Lower leg skin (tissue), 4 donors: ENCODE data around the gene KIF20B. TPM values are rescaled to one million over a fixed set of nuclear protein-coding genes. Genes with fewer than 3 reads are reported as not detected.
A peak's percentile ranks its signal among the peaks of the same experiment; 100 is the strongest.

Experiments
- DNase-seq, 2 donors: peaks; one replicate each; pipeline ENCODE4 v3.0.0-alpha.2; 2019; ENCODE audit warnings: low spot score in 2 of 2
- H3K4me3 ChIP-seq: fragments of 200-600 bp; sonication (generic); 2 replicates; pipeline ENCODE4 v1.5.1; 2017; ENCODE audit warnings: mild to moderate bottlenecking, low read depth; ENCODE audit not compliant: poor library complexity, severe bottlenecking
- CTCF ChIP-seq, 3 donors: fragments of 450-650 bp; IDR thresholded peaks; one replicate each; pipeline ENCODE4 v1.5.1; 2016; ENCODE audit warnings: antibody characterized with exemption in 3 of 3, mild to moderate bottlenecking in 3 of 3, moderate library complexity in 2 of 3
- POLR2A ChIP-seq, 2 donors: fragments of 450-650 bp; IDR thresholded peaks; one replicate each; pipeline ENCODE4 v1.6.1; 2016 to 2017; ENCODE audit warnings: antibody characterized with exemption in 2 of 2, mild to moderate bottlenecking in 1 of 2, moderate library complexity in 1 of 2
- WGBS, 2 donors: methylation state at CpG; one replicate each; pipeline ENCODE4 v1.1.5; 2018; 5-methylcytosine and 5-hydroxymethylcytosine counted together
- intact Hi-C: fragments of 100-400 bp; cut with DNase I; formaldehyde crosslinking; loops from one replicate; pipeline ENCODE4 v1.15.0; 2023; ENCODE audit warnings: low total_unique reads
- total RNA-seq, 4 donors: library from RNA; depleted of rRNA; stranded (reverse); fragments of >200 nt; gene quantifications; one replicate each; pipeline ENCODE4 v1.1.0, GENCODE V29; 2016

KIF20B gene
- total RNA-seq, 4 donors from 2014 or later: 3.2 to 6.2 (median 5.7) TPM

GRCh38 chr10:89693176-89693575 is 8.2 kb upstream of the KIF20B start:
- no peak overlapping the region for H3K4me3 ChIP-seq
- 86 to 89% methylated on average over 5 of the region's 5 CpGs for WGBS, 2 donors
- TF ChIP-seq POLR2A (IDR thresholded peaks at IDR 0.05) (no peak), CTCF (IDR thresholded peaks at IDR 0.05) (no peak)
- intact Hi-C loops: no loop called here
- no peak for DNase-seq

GRCh38 chr10:89695307-89695706 is 6.1 kb upstream of the KIF20B start:
- WGBS, 2 donors: 41 to 66% methylated on average over 3 of the region's 3 CpGs
- no peak overlapping the region for H3K4me3 ChIP-seq
- intact Hi-C loops: no loop called here
- TF ChIP-seq POLR2A (IDR thresholded peaks at IDR 0.05) (no peak), CTCF (IDR thresholded peaks at IDR 0.05) (no peak)
- no peak for DNase-seq

- no peak for DNase-seq
- no peak for TF ChIP-seq POLR2A (IDR thresholded peaks at IDR 0.05)
- TF ChIP-seq CTCF (IDR thresholded peaks at IDR 0.05): no peak
- intact Hi-C loops: no loop called here
- no peak overlapping the region for H3K4me3 ChIP-seq
- 74 to 97% methylated on average over 3 of the region's 3 CpGs for WGBS, 2 donors
Measured at GRCh38 chr10:89697946-89698345, 3.4 kb upstream of the KIF20B start.

GRCh38 chr10:89699581-89700064 is 1.8 kb upstream of the KIF20B start:
- intact Hi-C loops: no loop called here
- DNase-seq: no peak
- TF ChIP-seq CTCF (IDR thresholded peaks at IDR 0.05) (no peak), POLR2A (IDR thresholded peaks at IDR 0.05) (no peak)
- 74 to 85% methylated on average over 2 of the region's 2 CpGs for WGBS, 2 donors
- no peak overlapping the region for H3K4me3 ChIP-seq

GRCh38 chr10:89700923-89701241 is 508 bp upstream of the KIF20B start:
- H3K4me3 ChIP-seq: peak overlapping the region; percentile 62
- TF ChIP-seq POLR2A (IDR thresholded peaks at IDR 0.05) (no peak), CTCF (IDR thresholded peaks at IDR 0.05) (no peak)
- WGBS, 2 donors: 0 to 1% methylated on average over 8 of the region's 8 CpGs
- intact Hi-C loops: no loop called here
- no peak for DNase-seq

- no peak for DNase-seq
- no peak overlapping the region for H3K4me3 ChIP-seq
- no peak for TF ChIP-seq POLR2A (IDR thresholded peaks at IDR 0.05)
- no peak for TF ChIP-seq CTCF (IDR thresholded peaks at IDR 0.05)
- 11 to 12% methylated on average over 7 of the region's 7 CpGs for WGBS, 2 donors
- intact Hi-C loops: no loop called here
Measured at GRCh38 chr10:89702121-89702480, 711 bp downstream of the KIF20B start.
